Stimulated activated CD4-positive, alpha-beta T cell treated with anti-CD3 and anti-CD28 coated beads, TNF-alpha, amount 100 ng/mL, for 24 hours (primary cell): ENCODE results near the gene METTL17.

Experiments used
- DNase-seq, 3 experiments: peaks; one replicate each; pipeline ENCODE4 v3.0.0-alpha.2; 2020; ENCODE audit warnings: low read depth in 3 of 3

Gene METTL17

GRCh38 chr14:21043387-21043973, 53.7 kb downstream of the METTL17 start:
- DNase-seq = no peak

DNA sequence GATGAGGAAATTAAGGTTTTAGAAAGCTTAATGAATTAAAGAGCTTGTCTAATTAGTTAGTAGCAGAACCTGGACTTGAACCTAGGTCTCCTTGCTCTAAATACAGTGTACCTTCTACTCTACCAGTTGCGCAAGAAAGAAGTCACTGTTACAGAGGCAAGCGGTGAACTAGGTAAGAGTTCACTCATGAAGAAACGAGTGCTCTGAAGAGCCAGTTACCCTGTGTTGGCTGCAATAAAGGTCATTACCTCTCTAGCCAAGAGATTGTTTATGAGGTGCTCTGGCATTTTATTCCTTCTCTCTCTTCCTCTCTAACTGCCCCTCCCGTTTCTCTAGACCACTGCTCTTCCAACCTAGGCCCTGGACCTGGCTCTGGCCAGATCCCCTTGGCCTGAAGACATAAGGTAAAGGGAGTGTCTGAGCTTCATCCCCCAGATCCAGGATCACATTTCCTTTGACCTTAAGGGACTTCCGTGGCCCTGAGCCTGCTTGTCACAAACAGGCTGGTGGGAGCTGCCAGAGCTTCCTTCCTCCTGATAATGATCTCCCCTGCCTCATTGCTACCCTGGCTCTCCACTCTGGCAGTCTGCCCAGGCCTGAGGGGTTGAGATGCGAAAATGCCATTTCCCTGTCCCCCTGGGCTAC, 54.3 kb downstream of the METTL17 start:
- DNase-seq = no peak
